Stimulated activated CD8-positive, alpha-beta memory T cell treated with anti-CD3 and anti-CD28 coated beads, Interleukin-7, amount 100 ng/mL, for 24 hours (primary cell): ENCODE results near the gene FOXI1.

ENCODE experiments used
- DNase-seq: peaks from one replicate; pipeline ENCODE4 v3.0.0-alpha.2; 2020; ENCODE audit warnings: low read depth

FOXI1 gene

GRCh38 chr5:170150713-170151096 is 45.0 kb downstream of the FOXI1 start:
- DNase-seq, result no peak

GRCh38 chr5:170151097-170151831 is 45.6 kb downstream of the FOXI1 start:
- DNase-seq, result no peak

DNA sequence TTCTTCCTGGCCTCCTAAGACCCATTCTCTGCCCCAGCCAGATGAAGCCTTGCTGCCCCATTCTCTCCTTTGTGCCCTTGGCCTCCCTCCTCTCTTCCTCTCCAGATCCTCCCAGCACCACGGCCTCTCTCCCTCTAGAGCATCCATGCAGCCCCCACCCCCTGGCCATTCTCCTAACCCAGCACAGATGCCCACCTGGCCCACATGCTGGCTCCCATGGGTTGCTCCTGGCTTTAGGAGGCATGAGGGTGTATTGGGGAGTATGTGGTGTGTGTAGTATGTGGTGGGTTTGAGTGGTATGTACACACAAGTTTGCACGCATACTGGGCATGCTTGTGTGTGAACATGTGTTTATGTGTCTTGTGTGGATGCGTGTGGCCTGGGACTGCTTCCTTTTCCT is 47.1 kb downstream of the FOXI1 start:
- DNase-seq, result no peak

DNA sequence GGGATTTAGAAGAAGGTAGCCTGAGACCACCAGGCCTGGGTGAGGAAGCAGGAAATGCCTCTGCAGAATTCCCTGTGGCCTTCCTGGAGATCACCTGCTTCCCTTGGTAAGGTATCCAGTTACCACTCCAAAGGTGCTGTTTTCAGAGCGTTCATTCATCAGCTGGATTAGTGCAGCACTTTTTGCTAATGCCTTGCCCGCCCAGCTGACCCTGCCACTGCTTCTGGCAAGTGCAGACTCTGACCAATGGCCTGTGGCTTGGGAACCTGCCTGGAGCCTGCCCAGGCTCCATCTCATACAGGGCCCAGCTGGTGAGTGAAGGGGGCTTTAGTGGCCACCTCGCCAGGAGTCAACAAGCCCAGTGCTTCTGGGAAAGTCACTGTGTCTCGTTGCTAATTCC is 48.6 kb downstream of the FOXI1 start:
- no peak for DNase-seq

- no peak for DNase-seq
Observed at GRCh38 chr5:170154744-170155143, 49.0 kb downstream of the FOXI1 start.

- no peak for DNase-seq
Observed at GRCh38 chr5:170155771-170156170, 50.1 kb downstream of the FOXI1 start.

GRCh38 chr5:170159101-170159698 is 53.5 kb downstream of the FOXI1 start:
- DNase-seq, result no peak
